ENCODE results near the gene SYCP3. TPM values are rescaled to one million over a fixed set of nuclear protein-coding genes. Genes with fewer than 3 reads are reported as not detected.

SYCP3 gene
- polyA plus RNA-seq, 1 donor (not counting 4 experiments of a cell fraction or from before 2014, with no cell fraction given), result 0.16 TPM

GRCh38 chr12:101707131-101707782 lies 32.0 kb downstream of the SYCP3 start:
- no peak overlapping the region for H3K27ac ChIP-seq (ENCODE audit: control insufficient read depth, insufficient read depth, low read length)
- no peaks in the 10 kb centered on the region for H3K9me3 ChIP-seq (ENCODE audit: control insufficient read depth, low read depth, low read length)
- H2AFZ ChIP-seq (ENCODE audit: control insufficient read depth, low read length), result no peak overlapping the region
- peaks cover 4% of the 10 kb centered on the region for H3K79me2 ChIP-seq (ENCODE audit: control insufficient read depth, insufficient read depth, low read length)
- no peak for TF ChIP-seq EZH2 (IDR thresholded peaks at IDR 0.05; ENCODE audit: low read length)
- TF ChIP-seq CTCF (optimal IDR thresholded peaks at IDR 0.05 in 1 of 3, IDR thresholded peaks at IDR 0.05 in 1 of 3, conservative IDR thresholded peaks at IDR 0.05 in 1 of 3; ENCODE audit: extremely low read depth in 1 of 3, insufficient read depth in 2 of 3, low read length in 3 of 3), result no peak
- FAIRE-seq (no peak), DNase-seq (ENCODE audit: low read depth, low spot score) (no peak)
- H3K36me3 ChIP-seq (ENCODE audit: control insufficient read depth in 2 of 2, extremely low read depth in 1 of 2, insufficient read depth in 2 of 2, low read length in 2 of 2), result no peaks in the 10 kb centered on the region
- no peak overlapping the region for H3K9ac ChIP-seq (ENCODE audit: control insufficient read depth, extremely low read depth, insufficient read depth, low read length)
- no peak overlapping the region for H3K4me3 ChIP-seq (ENCODE audit: control insufficient read depth in 2 of 3, extremely low read depth in 1 of 3, insufficient read depth in 2 of 3, low read depth in 1 of 3, low read length in 3 of 3)
- no peaks in the 10 kb centered on the region for H3K4me1 ChIP-seq (ENCODE audit: control insufficient read depth, extremely low read depth, insufficient read depth, low read length)
- H4K20me1 ChIP-seq (ENCODE audit: control insufficient read depth, extremely low read depth, insufficient read depth, low read length), result no peaks in the 10 kb centered on the region
- no peak overlapping the region for H3K4me2 ChIP-seq (ENCODE audit: control insufficient read depth, extremely low read depth, insufficient read depth, low read depth, low read length)
- H3K27me3 ChIP-seq (ENCODE audit: control insufficient read depth, extremely low read depth, insufficient read depth, low read length), result no peaks in the 10 kb centered on the region
- dilution Hi-C loops (cut with MboI; ENCODE audit: extremely low pct_ligation_motif_present, low sequenced_read_pairs), result no loop called here
- H3K9me1 ChIP-seq (ENCODE audit: control insufficient read depth, extremely low read depth, insufficient read depth, low read length), result no peaks in the 10 kb centered on the region

GRCh38 chr12:101706403-101706802 lies 32.9 kb downstream of the SYCP3 start:
- Histone ChIP-seq H3K4me3 (ENCODE audit: control insufficient read depth in 2 of 3, extremely low read depth in 1 of 3, insufficient read depth in 2 of 3, low read depth in 1 of 3, low read length in 3 of 3) (no peak overlapping the region), H3K9ac (ENCODE audit: control insufficient read depth, extremely low read depth, insufficient read depth, low read length) (no peak overlapping the region), H3K4me1 (ENCODE audit: control insufficient read depth, extremely low read depth, insufficient read depth, low read length) (no peaks in the 10 kb centered on the region), H4K20me1 (ENCODE audit: control insufficient read depth, extremely low read depth, insufficient read depth, low read length) (no peaks in the 10 kb centered on the region), H3K9me3 (ENCODE audit: control insufficient read depth, low read depth, low read length) (no peaks in the 10 kb centered on the region), H3K79me2 (ENCODE audit: control insufficient read depth, insufficient read depth, low read length) (peaks cover 4% of the 10 kb centered on the region), H3K36me3 (ENCODE audit: control insufficient read depth in 2 of 2, extremely low read depth in 1 of 2, insufficient read depth in 2 of 2, low read length in 2 of 2) (no peaks in the 10 kb centered on the region), H3K27me3 (ENCODE audit: control insufficient read depth, extremely low read depth, insufficient read depth, low read length) (no peaks in the 10 kb centered on the region), H3K27ac (ENCODE audit: control insufficient read depth, insufficient read depth, low read length) (no peak overlapping the region), H3K4me2 (ENCODE audit: control insufficient read depth, extremely low read depth, insufficient read depth, low read depth, low read length) (no peak overlapping the region), H2AFZ (ENCODE audit: control insufficient read depth, low read length) (no peak overlapping the region), H3K9me1 (ENCODE audit: control insufficient read depth, extremely low read depth, insufficient read depth, low read length) (no peaks in the 10 kb centered on the region)
- DNase-seq (ENCODE audit: low read depth, low spot score), result no peak
- no peak for TF ChIP-seq EZH2 (IDR thresholded peaks at IDR 0.05; ENCODE audit: low read length)
- no peak for TF ChIP-seq CTCF (optimal IDR thresholded peaks at IDR 0.05 in 1 of 3, IDR thresholded peaks at IDR 0.05 in 1 of 3, conservative IDR thresholded peaks at IDR 0.05 in 1 of 3; ENCODE audit: extremely low read depth in 1 of 3, insufficient read depth in 2 of 3, low read length in 3 of 3)
- no peak for FAIRE-seq
- dilution Hi-C loops (cut with MboI; ENCODE audit: extremely low pct_ligation_motif_present, low sequenced_read_pairs), result no loop called here

All from keratinocyte (primary cell).